GM06990 (cell line): ENCODE data around the gene DDI1.

Source experiments
- DNase-seq: peaks from one replicate; pipeline ENCODE4 v3.0.0-alpha.2; 2011; ENCODE audit not compliant: insufficient read length; ENCODE audit errors: extremely low read depth
- H3K27me3 ChIP-seq: replicated peaks from 2 replicates; pipeline ENCODE4 v1.6.0; 2011; ENCODE audit warnings: low read length; ENCODE audit not compliant: control insufficient read depth, insufficient read depth
- H3K36me3 ChIP-seq: 2 replicates; pipeline ENCODE4 v1.5.1; 2011; ENCODE audit warnings: low read length; ENCODE audit not compliant: control insufficient read depth, insufficient read depth
- H3K4me3 ChIP-seq: replicated peaks from 2 replicates; pipeline ENCODE4 v1.5.1; 2011; ENCODE audit warnings: low read depth, mild to moderate bottlenecking, control low read depth, low read length
- TF ChIP-seq, protein P1 (sequence below): IDR thresholded peaks from 2 replicates; pipeline ENCODE4 v1.5.1; 2011; ENCODE audit warnings: low read length, control low read depth, mild to moderate bottlenecking, inconsistent platforms; ENCODE audit not compliant: insufficient read depth, poor library complexity, severe bottlenecking

The DDI1 gene

DNA sequence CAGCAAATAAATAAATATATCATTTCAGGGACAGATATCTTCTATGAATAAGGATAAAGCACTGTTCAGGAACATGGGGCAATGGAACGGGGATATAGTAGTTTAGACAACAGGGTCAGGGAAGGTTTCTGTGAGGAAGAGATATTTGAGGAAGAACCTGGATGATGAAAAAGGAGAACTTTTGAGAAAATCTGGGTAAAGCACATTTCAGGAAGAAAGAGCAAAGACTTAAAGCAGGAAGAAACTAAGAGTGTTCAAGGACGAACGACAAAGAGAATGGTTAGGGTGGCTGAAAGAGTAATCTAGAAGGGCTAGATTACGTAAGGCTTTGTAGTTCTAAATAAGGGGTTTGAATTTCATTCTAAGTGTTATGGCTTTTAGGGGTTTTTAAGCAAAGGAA, 12.7 kb downstream of the DDI1 start:
- Histone ChIP-seq H3K27me3 (no peaks in the 10 kb centered on the region), H3K4me3 (no peak overlapping the region), H3K36me3 (no peaks in the 10 kb centered on the region)
- no peak for DNase-seq
- TF ChIP-seq, protein P1, sequence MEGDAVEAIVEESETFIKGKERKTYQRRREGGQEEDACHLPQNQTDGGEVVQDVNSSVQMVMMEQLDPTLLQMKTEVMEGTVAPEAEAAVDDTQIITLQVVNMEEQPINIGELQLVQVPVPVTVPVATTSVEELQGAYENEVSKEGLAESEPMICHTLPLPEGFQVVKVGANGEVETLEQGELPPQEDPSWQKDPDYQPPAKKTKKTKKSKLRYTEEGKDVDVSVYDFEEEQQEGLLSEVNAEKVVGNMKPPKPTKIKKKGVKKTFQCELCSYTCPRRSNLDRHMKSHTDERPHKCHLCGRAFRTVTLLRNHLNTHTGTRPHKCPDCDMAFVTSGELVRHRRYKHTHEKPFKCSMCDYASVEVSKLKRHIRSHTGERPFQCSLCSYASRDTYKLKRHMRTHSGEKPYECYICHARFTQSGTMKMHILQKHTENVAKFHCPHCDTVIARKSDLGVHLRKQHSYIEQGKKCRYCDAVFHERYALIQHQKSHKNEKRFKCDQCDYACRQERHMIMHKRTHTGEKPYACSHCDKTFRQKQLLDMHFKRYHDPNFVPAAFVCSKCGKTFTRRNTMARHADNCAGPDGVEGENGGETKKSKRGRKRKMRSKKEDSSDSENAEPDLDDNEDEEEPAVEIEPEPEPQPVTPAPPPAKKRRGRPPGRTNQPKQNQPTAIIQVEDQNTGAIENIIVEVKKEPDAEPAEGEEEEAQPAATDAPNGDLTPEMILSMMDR: no peak

DNA sequence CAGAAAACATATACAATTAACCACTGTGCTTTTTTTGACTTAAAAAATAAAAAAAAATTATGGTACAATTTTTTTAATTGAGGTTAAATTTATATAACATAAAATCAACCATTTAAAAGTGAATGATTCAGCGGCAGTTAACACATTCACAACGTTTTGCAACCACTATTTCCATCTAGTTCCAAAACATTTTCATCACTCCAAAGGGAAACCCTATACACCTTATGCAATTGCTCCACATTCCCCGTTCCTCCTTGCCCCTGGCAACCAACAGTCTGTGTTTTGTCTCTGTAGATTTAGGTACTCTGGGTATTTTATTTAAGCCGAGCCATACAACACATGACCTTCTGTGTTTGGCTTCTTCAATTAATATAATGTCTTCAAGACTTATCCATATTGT, 15.3 kb downstream of the DDI1 start:
- TF ChIP-seq, protein P1: no peak
- no peak overlapping the region for H3K4me3 ChIP-seq
- H3K36me3 ChIP-seq: no peaks in the 10 kb centered on the region
- H3K27me3 ChIP-seq: no peaks in the 10 kb centered on the region; the same call in 1 of the 2 replicates
- DNase-seq: no peak

GRCh38 chr11:104053743-104054478, 17.5 kb downstream of the DDI1 start:
- Histone ChIP-seq H3K27me3 (no peaks in the 10 kb centered on the region; the same call in 1 of the 2 replicates), H3K36me3 (no peaks in the 10 kb centered on the region), H3K4me3 (no peak overlapping the region)
- TF ChIP-seq, protein P1: no peak
- DNase-seq: no peak

DNA sequence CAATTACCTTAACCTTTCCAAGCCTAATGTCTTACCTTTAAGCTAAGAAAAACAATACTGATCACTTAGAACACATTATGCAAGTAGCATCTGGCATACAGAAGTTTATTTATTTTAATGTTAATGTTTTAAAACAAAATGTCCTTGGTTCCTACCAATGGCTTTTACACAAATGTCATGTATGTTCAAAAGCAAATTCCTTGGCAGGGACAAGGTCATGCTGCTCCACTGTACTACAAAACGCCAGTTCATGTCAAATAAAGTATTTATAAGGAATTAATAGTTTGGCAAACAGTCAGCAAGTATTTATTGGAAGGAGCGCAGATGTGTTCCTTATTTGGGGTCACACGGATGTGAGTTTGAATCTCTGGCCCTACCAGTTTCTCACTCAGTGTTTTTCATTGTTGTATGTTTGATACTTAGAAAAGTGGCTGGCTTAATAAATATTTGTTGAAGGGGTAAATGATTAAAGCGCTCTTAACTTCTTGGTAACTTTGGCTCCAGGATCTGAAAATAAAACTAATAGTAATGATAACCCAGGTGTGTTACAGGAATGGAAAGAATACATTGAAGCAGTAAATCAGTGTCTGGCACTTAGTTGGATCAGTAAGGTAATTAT, 18.6 kb downstream of the DDI1 start:
- Histone ChIP-seq H3K36me3 (no peaks in the 10 kb centered on the region), H3K27me3 (no peaks in the 10 kb centered on the region; the same call in 1 of the 2 replicates), H3K4me3 (no peak overlapping the region)
- DNase-seq: no peak
- TF ChIP-seq, protein P1: no peak

DNA sequence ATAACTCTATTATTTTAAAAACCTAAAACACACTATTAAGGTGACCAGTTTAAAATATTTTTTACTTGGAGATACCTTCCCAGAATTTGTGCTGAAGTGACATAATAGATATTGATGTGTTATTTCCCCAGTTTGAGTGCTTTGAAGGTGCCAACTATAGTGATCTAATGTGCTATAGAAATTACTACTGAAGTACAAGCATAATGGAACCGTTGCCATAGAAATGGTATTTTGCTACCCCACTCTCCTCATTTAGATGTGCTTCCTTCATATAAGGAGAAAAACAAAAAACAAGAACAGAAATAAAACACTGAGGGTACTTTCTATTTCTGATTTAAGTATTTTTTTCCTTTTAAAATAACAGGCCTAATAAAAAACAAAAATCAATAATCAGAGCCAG, 19.2 kb downstream of the DDI1 start:
- TF ChIP-seq, protein P1: no peak
- no peaks in the 10 kb centered on the region; the same call in 1 of the 2 replicates for H3K27me3 ChIP-seq
- no peak for DNase-seq
- no peak overlapping the region for H3K4me3 ChIP-seq
- H3K36me3 ChIP-seq: no peaks in the 10 kb centered on the region
